Putamen (tissue), 1 donor: Measurements from ENCODE around the gene ZCCHC2.

Experiments used
- DNase-seq: peaks from one replicate; pipeline ENCODE4 v3.0.0-alpha.2; 2016; ENCODE audit warnings: low spot score

ZCCHC2 gene

DNA sequence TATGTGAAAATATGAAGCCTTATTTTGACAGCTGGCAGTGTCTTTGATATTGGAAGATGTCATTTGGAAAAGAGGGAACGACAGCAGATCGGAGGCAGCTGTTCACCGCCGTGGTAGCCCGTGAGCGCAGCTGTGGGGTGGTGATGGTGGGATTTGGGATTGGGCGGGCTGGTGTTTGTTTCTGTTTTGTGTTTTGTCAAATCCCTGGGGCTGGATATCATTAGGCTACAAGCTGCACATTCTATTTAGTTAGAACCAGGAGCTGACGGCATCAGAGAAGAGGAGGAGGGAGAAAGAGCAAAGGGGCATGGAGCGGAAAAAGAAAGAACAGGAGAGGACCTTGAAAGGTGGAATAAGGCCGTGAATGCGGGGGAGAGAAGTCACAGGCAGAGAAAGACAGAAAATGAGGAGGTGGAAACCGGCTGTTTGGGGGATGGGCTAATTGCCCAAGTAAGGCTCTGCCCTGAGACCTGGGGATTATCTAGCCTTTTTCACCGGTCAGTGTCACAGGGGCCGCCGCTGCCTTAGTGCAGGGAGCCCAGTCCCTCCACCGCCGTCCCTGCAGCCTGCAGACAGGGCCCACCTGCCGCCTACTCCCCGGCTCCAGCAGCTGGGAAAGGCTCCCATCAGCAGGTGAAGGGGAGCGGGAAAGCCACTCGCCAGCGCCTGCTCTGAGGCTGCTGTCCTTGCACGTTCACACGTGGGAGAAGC is 88.0 kb downstream of the ZCCHC2 start:
- DNase-seq, result peak; percentile 64

GRCh38 chr18:62611453-62612288 is 88.8 kb downstream of the ZCCHC2 start:
- DNase-seq, result peak; percentile 78

GRCh38 chr18:62612289-62612645 is 89.4 kb downstream of the ZCCHC2 start:
- DNase-seq, result no peak

DNA sequence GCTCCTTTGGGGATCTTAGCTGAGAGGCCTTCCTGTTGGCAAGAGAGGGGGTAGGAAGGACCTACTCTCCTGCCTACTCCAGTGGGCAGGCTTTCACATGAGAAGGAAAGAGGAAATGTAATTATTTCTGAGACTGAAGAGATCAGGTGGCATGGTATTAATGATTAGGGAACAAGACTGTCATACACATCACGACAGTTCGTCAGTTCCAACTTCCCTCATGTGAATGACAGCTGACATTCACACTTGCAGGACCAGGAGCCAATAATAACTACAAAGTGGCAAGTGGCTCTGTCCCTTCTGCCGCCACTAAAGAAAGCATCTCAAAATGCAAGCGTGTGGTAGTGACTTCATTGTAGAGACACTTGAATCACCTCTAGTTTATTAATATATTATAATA is 90.0 kb downstream of the ZCCHC2 start:
- no peak for DNase-seq

DNA sequence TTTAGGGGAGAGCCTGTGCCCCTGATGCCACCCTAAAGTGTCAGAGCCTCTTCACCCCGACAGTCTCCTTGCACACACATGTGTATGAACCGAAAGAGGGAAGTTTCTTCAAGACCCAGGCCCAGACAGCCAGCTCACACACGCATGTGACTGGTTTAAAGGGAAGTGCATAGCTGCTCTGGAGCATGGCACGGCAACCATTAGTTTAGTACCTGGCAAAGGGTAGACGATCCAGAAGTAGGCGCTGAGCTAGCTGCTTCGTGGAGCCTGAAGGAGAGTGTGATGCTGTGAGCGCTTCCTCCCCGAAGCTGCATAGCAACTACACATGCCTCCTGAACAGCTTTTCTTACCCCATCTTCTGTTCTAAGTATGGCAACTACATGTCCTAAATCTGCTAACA is 91.7 kb downstream of the ZCCHC2 start:
- peak; percentile 32 for DNase-seq

DNA sequence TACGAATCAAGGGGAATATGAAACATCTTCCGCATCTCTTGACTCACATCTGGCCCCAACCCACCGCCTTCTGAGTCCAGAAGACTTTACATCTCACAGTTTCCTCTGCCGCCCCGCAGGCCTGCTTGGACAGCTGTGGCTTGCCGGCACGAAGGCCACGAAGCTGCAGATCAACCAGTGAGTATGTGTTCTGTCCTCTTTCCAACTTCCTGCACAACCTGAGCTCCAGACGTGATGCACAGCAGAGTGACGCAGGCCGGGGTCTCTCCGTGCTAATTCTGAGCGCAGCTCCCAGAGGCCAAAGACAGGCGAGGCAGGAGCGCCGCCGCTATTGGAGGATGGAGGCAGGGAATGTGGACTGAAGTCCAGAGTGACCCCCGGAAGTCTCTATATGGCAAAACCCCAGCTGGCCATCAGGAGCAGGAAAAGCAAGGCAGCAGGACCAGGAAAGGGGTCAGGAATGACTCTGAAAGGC is 93.5 kb downstream of the ZCCHC2 start:
- no peak for DNase-seq

GRCh38 chr18:62617793-62618591 is 95.2 kb downstream of the ZCCHC2 start:
- no peak for DNase-seq

GRCh38 chr18:62618735-62619134 is 95.9 kb downstream of the ZCCHC2 start:
- DNase-seq, result no peak

DNA sequence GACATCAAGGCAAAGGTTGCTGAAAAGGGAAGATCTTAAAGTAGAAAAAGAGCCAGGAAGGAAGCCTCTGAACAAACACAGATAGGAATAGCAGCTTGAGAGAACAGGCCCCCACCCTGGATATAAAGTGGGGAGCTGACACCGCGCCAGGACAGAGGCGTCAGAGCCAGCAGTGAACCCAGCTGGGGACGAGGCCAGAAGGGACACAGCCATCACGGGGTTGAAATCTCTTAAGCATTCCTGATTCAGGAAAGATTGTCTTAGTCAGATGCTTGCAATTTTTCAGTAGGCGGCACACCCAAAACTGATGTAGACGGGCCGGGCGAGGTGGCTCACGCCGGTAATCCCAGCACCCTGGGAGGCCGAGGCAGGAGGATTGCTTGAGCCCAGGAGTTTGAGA is 98.7 kb downstream of the ZCCHC2 start:
- DNase-seq, result no peak

- DNase-seq, result no peak
These were observed 102.2 kb downstream of the ZCCHC2 start for GRCh38 chr18:62625019-62625418.
